RKO (cell line): ENCODE measurements around the gene C1GALT1C1L.
"Not testable (repeated sequence)": the region's sequence is repeated elsewhere in the genome, so short reads cannot be mapped to it uniquely, and the experiment has no call there.

ENCODE experiments used
- DNase-seq: peaks from one replicate; pipeline ENCODE4 v3.0.0-alpha.2; 2016; ENCODE audit warnings: low spot score

Gene C1GALT1C1L

GRCh38 chr2:43653506-43653905 lies 22.7 kb downstream of the C1GALT1C1L start:
- DNase-seq = no peak

- no peak for DNase-seq
Observed at GRCh38 chr2:43648994-43649701, 27.1 kb downstream of the C1GALT1C1L start.

GRCh38 chr2:43643680-43644079 lies 32.5 kb downstream of the C1GALT1C1L start:
- no peak for DNase-seq

- DNase-seq = no peak
Observed at GRCh38 chr2:43642363-43642762, 33.9 kb downstream of the C1GALT1C1L start.

- no peak for DNase-seq
Observed at GRCh38 chr2:43637030-43637803, 39.0 kb downstream of the C1GALT1C1L start, which contains the start of gene PLEKHH2. Gene PLEKHH2, plus strand, starts transcription at chr2:43637260. Its CDS starts 7,414 bp downstream, at chr2:43644674.

GRCh38 chr2:43636621-43637020 lies 39.6 kb downstream of the C1GALT1C1L start:
- DNase-seq = no peak

GRCh38 chr2:43636153-43636552 lies 40.1 kb downstream of the C1GALT1C1L start:
- DNase-seq = not testable (repeated sequence)

- DNase-seq = peak; percentile 12
Observed at GRCh38 chr2:43634604-43635306, 41.5 kb downstream of the C1GALT1C1L start.

GRCh38 chr2:43631618-43632317 lies 44.5 kb downstream of the C1GALT1C1L start:
- no peak for DNase-seq
